ENCODE results near the gene IL2. TPM values are rescaled to one million over a fixed set of nuclear protein-coding genes. Genes with fewer than 3 reads are reported as not detected.

Gene IL2
- total and polyA plus RNA-seq, 5 experiments from 2014 or later: not detected

DNA sequence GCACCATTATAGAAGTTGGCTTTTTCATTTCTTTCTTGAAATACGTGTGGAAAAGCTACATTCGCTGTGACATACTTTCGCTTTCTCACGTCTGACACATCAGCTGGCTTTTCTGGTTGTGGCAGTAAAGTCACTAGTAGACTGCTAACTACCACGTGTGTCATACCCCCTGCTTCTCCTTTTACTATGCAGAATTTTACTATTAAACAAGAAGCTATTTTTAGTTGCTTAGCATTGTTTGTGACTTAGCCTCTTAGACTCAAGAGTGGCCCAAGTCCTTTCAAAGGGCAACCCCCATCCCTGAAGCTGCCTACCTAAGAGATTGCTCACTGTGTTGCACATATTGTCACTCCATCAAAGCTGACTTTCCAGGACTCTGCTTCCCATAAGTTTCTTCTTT is 2.1 kb upstream of the IL2 start:
- Mint-ChIP-seq H3K27me3 (no peaks in the 10 kb centered on the region), H3K36me3 (no peaks in the 10 kb centered on the region), H3K4me3 (peak overlapping the region; percentile 63 to 87 (median 82)), H3K9me3 (no peaks in the 10 kb centered on the region), H3K4me1 (peaks cover 11 to 41% (median 36%) of the 10 kb centered on the region in 4 donors), H3K27ac (peak overlapping the region in 7 of 10 donors; percentile 38 to 87 (median 77))
- POLR2A ChIA-PET: no interaction called here
- peak in 4 of 10 donors; percentile 1 to 21 (median 14) for DNase-seq
- ATAC-seq: peak; percentile 30 to 67

DNA sequence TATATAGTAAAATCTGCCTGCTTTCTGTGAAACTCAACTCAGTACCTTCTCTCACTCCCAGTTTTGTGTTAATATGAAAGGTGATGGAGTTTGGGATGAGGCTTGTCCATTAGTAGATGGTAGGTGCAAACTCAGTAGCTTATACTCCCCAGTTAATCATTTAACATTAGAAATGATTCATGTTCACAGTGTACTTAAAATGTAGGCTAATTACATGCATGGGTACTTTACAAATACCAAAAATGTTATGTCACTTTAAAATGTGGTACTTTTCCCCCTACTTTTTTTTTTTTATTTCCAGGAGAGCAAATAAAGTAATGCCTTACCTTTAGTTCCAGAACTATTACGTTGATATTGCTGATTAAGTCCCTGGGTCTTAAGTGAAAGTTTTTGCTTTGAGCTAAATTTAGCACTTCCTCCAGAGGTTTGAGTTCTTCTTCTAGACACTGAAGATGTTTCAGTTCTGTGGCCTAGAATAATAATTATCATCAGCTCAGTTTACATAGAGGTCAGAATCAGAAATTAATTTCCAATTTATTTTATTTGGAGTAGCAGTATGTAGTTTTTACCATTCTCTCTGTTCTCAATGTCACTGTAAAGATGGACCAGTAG is 3.0 kb downstream of the IL2 start:
- POLR2A ChIA-PET: no interaction called here
- H3K27me3 Mint-ChIP-seq: peaks cover 0 to 25% (median 4%) of the 10 kb centered on the region in 5 donors
- no peak for DNase-seq
- peak overlapping the region in 1 of 10 donors; percentile 10 for H3K4me3 Mint-ChIP-seq
- no peak for ATAC-seq
- peak overlapping the region in 2 of 10 donors; percentile 16 to 17 for H3K27ac Mint-ChIP-seq
- peaks cover 9 to 37% (median 32%) of the 10 kb centered on the region in 4 donors for H3K4me1 Mint-ChIP-seq
- H3K36me3 Mint-ChIP-seq: no peaks in the 10 kb centered on the region
- H3K9me3 Mint-ChIP-seq: no peaks in the 10 kb centered on the region

DNA sequence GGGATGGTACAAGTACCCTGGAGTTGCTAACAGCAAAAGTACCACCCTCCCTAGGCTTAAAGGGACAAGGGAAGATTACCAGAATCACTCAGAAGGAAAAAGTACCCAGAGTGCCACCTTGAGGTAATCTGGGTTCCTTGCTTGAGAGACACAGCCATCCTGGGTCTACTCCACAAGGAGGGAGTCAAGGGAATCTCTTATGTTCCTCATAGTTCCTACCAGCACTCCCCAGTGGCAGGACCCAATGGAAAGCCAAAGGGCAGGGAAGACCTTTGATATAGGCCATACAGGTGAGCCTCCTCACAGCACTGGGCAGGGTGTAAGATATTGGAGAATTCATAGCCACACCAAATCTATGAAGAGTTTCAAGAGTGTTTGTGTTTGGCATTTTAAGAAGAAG is 5.7 kb downstream of the IL2 start:
- H3K27ac Mint-ChIP-seq: no peak overlapping the region
- ATAC-seq (no peak), DNase-seq (no peak)
- no peak overlapping the region for H3K4me3 Mint-ChIP-seq
- peaks cover 1 to 28% (median 6%) of the 10 kb centered on the region in 5 donors for H3K27me3 Mint-ChIP-seq
- POLR2A ChIA-PET: no interaction called here
- H3K36me3 Mint-ChIP-seq: no peaks in the 10 kb centered on the region
- peaks cover 3 to 13% (median 11%) of the 10 kb centered on the region in 4 donors for H3K4me1 Mint-ChIP-seq
- peaks cover 0 to 2% (median 0%) of the 10 kb centered on the region in 9 donors for H3K9me3 Mint-ChIP-seq

DNA sequence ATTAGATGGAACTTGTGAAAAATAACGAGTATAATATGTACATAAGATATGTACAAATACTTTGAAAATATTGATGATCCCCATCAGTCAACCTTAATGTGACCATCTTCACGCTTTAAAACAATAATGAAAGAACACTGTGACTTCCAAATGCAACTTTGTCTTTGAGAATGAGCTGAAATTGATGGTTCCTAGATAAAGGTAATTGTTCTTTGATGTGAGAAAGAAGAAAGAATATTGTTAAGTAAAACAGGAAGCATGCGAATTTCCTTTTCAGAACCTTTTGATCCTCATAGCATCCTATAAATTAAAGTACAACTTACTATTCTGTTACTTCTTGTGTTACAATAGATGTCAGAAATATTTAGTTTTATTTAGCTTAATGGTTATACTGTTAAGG is 22.2 kb downstream of the IL2 start:
- POLR2A ChIA-PET: no interaction called here
- peaks cover 5 to 20% (median 19%) of the 10 kb centered on the region in 4 donors for H3K4me1 Mint-ChIP-seq
- H3K36me3 Mint-ChIP-seq: no peaks in the 10 kb centered on the region

DNA sequence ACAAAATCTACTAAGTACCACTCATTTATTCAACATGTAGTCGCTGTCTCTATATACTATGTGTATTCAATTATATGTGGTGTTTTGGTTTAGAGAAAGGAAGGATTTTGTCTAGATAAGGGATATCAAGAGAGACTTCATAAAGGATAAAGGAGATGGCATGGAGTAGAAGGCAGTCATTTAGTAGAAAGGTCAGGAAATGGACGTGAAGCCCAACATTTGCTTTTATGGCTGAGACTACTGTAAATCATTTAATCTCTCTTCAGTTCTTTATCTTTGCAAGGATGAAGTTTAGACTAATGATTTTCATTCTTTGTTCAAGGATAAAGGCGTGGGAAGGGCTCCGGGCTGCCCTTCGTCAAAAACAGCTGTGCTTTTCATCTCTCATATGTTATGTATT is 25.2 kb downstream of the IL2 start:
- H3K27me3 Mint-ChIP-seq: peaks cover 0 to 6% (median 0%) of the 10 kb centered on the region in 5 donors
- peaks cover 0 to 9% (median 0%) of the 10 kb centered on the region in 9 donors for H3K9me3 Mint-ChIP-seq
- H3K4me3 Mint-ChIP-seq: no peak overlapping the region
- DNase-seq (no peak), ATAC-seq (no peak)
- no peaks in the 10 kb centered on the region for H3K36me3 Mint-ChIP-seq
- no peak overlapping the region for H3K27ac Mint-ChIP-seq
- POLR2A ChIA-PET: no interaction called here
- H3K4me1 Mint-ChIP-seq: peaks cover 5 to 20% (median 19%) of the 10 kb centered on the region in 4 donors

More for the DNA sequence above, 22.2 kb downstream of the IL2 start:
- Mint-ChIP-seq H3K27me3 (peaks cover 0 to 6% (median 0%) of the 10 kb centered on the region in 5 donors), H3K4me3 (peak overlapping the region in 3 of 10 donors; percentile 3 to 31 (median 25)), H3K27ac (peak overlapping the region in 2 of 10 donors; percentile 11 to 12), H3K9me3 (peaks cover 0 to 9% (median 0%) of the 10 kb centered on the region in 9 donors)
- ATAC-seq: peak in 1 of 2 donors; percentile 46
- DNase-seq: peak in 2 of 10 donors; percentile 10 to 17

DNA sequence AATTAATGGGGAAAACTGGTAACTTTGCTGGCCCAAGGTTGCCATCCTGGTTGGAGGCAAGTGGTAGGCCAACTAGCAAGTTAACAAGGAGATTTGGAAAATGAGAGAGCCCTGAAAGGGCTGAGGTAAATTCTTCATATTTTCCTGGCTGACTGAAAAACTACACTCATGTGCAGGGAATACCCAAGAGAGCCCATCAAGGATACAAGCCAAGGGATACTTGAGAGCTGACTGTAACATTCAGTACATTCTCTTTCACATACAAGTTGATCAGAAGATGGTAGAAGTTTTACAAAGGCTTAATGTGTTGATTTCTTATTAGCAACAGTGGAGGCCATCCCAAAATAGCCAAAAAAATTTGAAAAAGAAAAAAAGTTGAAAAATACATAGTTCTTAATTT is 33.3 kb downstream of the IL2 start:
- DNase-seq (no peak), ATAC-seq (no peak)
- Mint-ChIP-seq H3K27me3 (peaks cover 0 to 10% (median 2%) of the 10 kb centered on the region in 5 donors), H3K36me3 (peaks cover 0 to 11% (median 10%) of the 10 kb centered on the region in 3 donors), H3K4me1 (no peaks in the 10 kb centered on the region), H3K9me3 (peaks cover 0 to 16% (median 5%) of the 10 kb centered on the region in 9 donors), H3K27ac (no peak overlapping the region), H3K4me3 (no peak overlapping the region)
- POLR2A ChIA-PET: no interaction called here

DNA sequence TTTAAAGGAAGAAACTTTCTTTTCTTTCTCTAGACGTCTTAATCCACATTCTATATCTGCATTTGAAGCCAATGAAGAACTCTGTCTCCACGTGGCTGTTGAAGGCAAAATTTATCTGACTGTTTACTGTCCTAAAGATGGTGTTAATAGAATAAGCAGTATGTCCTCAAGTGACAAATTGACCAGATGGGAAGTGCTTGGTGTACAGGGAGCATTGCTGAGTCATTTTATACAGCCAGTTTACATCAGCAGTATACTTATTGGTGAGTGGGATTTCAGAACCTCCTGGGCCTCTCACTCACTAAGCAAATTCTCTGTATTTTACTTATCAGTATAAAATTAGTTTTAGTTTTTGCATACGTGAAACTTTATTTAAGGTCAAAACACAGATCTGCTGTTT is 44.0 kb downstream of the IL2 start:
- Mint-ChIP-seq H3K27ac (no peak overlapping the region), H3K4me3 (no peak overlapping the region), H3K27me3 (peaks cover 0 to 8% (median 3%) of the 10 kb centered on the region in 5 donors), H3K9me3 (no peaks in the 10 kb centered on the region), H3K36me3 (no peaks in the 10 kb centered on the region), H3K4me1 (no peaks in the 10 kb centered on the region)
- no peak for ATAC-seq
- no peak for DNase-seq
- POLR2A ChIA-PET: no interaction called here

DNA sequence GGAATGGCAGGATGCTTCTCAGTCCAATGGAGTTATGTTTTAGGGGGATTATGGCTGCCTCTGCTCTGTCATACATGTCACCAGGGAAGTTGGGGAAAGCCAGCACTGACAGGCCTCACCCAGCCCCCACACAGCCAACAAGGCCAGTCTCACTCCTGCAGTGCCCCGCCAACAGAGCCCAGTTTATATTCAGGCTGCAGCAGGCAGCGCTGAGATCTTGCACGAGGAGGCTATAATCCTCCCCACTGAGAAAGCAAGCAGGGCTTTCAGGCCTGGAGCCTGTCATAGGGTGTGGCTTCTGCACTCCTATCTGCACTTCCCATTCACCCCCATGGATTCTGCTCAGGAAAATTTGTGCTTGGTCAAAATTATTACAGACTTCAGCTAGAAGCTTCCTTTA is 52.7 kb downstream of the IL2 start:
- no peaks in the 10 kb centered on the region for H3K4me1 Mint-ChIP-seq
- H3K4me3 Mint-ChIP-seq: no peak overlapping the region
- POLR2A ChIA-PET: no interaction called here
- ATAC-seq (no peak), DNase-seq (no peak)
- H3K27me3 Mint-ChIP-seq: peaks cover 6 to 22% (median 12%) of the 10 kb centered on the region in 5 donors
- H3K27ac Mint-ChIP-seq: no peak overlapping the region
- peaks cover 0 to 2% (median 0%) of the 10 kb centered on the region in 3 donors for H3K36me3 Mint-ChIP-seq
- H3K9me3 Mint-ChIP-seq: no peaks in the 10 kb centered on the region

Other genes starting within 250 kb of the IL2 start
- gene ADAD1, start 77.7 kb downstream of the IL2 start, total RNA-seq: not detected
- gene ADAD1, start 77.7 kb downstream of the IL2 start, polyA plus RNA-seq: not detected
- not detected for gene IL21, start 164.3 kb upstream of the IL2 start, total RNA-seq
- gene IL21, start 164.3 kb upstream of the IL2 start, polyA plus RNA-seq: not detected

Measured in naive thymus-derived CD8-positive, alpha-beta T cell (primary cell).